HG03460 (cell line): Measurements from ENCODE around the gene GALNT2.

Source experiments
- ATAC-seq: cut with Tn5 transposase; IDR thresholded peaks from one replicate; pipeline ENCODE4 v1.9.1; 2021; ENCODE audit not compliant: unreplicated experiment

The GALNT2 gene

DNA sequence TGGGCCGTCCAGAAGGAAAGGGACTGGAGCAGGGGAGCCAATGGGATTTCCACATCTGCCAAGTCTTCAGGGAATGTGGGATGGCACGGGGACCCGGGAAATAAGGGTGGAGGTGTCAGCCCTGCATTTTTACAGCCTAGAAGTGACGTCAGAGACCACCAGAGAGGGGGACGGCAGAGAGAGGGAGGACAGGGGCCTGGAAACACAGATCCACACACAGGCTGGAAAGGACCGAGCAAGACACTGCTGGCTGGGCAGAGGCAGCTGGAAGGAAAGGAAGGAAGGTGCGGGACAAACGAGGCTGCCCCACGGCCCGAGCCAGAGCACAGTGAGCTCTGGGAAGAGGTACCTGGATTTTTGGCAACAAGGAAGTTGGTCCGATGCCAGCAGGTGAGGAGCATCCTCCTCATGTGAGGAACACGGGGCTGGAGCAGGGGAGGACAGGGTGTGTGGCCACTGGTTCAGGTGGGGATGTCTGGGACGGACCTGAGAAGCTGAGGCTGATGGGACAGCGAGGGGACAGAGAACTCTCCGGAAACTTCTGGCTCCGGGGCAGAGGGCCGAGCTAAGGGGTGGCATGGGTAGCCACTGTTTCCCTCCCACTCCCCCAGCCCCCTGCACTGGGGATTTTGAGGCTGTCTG is 220.8 kb downstream of the GALNT2 start:
- no peak for ATAC-seq

DNA sequence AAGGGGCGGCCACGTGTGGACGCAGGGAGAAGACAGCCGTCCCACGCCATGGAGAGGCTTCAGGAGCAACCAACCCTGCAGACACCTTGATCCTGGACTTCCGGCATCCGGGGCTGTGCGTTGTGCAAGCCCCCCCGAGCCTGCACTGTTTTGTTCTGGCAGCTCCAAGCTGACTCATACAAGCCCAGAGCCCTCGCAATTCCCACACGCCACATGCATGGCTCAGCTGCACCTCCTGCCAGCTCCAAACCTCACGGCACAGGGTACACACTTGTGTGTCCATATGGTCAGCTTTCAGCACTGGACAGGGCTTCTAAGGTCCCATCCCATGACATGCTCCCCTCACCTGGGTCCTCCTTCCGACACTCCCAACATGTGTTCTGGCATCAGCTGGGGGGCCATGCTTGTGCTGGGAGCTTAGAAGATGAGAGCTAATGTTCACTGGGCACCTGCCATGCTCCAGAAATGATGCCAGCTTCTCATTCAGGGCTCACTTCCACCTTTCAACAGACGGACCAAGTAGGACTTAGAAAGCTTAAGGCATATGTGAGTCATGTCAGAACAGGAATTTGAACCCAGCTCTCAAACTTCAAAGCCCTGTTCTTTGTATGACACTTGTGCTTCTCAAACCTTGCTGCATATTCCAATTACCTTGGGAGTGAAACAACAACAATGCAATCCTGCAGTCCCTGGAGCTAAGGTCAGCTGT is 221.8 kb downstream of the GALNT2 start:
- no peak for ATAC-seq

DNA sequence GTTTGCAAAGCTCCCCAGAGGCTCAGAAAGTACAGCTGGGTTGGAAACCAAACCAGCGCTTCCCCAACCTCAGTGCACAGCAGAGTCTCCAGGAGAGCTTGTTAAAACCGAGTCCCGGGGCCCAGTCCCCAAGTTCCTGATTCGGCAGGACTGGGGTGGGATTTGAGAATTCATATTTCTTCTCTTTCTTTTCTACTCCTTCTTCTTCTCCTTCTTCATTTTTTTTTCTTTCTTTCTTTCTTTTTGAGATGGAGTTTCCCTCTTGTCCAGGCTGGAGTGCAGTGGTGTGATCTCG is 222.3 kb downstream of the GALNT2 start:
- ATAC-seq: no peak

GRCh38 chr1:230291731-230292620 is 224.9 kb downstream of the GALNT2 start:
- ATAC-seq: no peak

- no peak for ATAC-seq
Measured at GRCh38 chr1:230292689-230293389, 225.8 kb downstream of the GALNT2 start.

DNA sequence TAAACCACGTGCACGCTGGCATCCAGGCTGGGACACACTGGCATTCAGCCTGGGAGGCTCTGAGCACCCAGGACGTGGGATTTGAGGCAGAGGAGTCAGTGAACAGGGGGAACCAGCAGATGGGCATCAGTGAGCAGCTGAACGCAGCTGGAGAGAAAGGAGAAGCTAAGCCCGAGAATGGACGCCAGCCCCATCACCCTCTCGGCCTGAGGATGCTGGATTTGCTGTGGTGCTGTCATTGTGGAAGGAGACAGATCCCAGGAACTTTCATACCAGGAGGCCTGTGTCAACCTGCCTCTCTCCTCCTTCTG is 226.3 kb downstream of the GALNT2 start:
- no peak for ATAC-seq

DNA sequence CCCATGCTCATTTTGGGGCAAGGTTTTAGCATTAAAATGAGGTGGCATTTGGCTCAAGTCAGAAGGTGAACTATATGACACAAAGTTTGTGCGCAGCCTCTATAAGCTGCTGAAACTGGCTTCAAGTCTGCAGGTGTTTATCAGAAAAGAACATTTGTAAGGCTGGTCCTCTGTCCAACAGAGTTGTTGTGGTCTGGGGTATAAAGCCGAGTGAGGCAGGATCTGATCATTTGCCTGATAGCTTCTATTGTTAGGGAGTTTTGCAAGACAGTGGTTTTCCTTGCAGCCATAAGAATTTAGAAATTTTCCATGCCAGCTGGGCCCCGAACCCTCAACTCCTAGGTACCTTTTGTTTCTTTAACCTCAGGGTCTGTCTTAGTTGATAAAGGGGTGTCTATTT is 228.3 kb downstream of the GALNT2 start:
- no peak for ATAC-seq

GRCh38 chr1:230299191-230300006 is 232.4 kb downstream of the GALNT2 start:
- ATAC-seq: no peak

- no peak for ATAC-seq
Measured at GRCh38 chr1:230300322-230301301, 233.6 kb downstream of the GALNT2 start.

DNA sequence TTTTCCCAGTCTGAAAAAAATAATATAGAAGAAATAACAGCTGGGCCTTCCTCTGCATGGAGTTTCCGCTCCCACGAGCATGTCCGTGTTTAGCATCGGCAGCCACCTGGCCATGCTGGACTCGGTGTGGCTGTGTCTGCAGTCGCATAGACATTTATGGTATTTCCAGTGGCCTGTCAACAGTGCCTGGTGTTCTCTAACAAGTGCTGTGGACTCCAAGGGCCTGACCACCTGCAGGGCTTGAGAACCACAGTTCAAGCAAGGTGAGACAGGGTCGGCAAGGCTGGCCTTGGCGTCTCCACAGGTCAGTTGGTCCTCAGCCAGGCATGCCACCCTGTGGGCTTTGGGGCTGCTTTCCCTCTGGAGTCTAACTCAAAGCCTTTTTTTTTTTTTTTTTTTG is 234.3 kb downstream of the GALNT2 start:
- ATAC-seq: no peak

GRCh38 chr1:230301822-230302221 is 234.8 kb downstream of the GALNT2 start:
- no peak for ATAC-seq

- ATAC-seq: no peak
Measured at GRCh38 chr1:230303069-230303468, 236.0 kb downstream of the GALNT2 start.

DNA sequence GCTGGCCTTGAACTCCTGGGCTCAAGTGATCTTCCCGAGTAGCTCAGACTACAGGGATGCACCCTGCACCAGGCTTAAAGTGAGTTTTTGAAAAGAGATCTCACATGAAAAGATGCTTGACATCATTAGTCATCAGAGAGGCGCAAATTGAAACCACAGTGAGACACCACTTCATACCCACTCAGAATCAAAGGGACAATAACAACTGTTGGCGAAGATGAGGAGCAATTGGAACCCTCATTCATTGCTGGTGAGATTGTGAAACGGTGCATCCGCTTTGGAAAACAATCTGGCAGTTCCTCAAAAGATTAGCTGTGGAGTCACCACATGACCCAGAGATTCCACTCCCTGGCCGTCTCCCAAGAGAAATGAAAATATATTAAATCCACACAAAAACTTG is 236.8 kb downstream of the GALNT2 start:
- no peak for ATAC-seq

DNA sequence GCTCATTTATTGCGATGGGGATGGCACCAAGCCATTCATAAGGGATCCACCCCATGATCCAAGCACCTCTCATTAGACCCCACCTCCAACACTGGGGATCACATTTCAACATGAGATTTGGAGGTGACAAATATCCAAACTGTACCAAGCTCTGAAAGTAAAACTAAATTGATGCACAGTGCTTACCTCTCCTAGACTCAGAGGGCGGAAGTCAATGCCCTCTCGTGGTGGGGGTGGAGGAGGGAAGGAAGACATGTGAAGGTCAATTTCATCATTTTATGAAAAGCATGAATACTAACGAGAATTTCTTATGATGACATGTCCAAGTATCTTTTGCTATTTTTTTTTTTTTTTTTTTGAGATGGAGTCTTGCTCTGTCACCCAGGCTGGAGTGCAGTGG is 239.1 kb downstream of the GALNT2 start:
- ATAC-seq: peak; percentile 51

GRCh38 chr1:230307213-230307612 is 240.2 kb downstream of the GALNT2 start:
- ATAC-seq: no peak

- no peak for ATAC-seq
Measured at GRCh38 chr1:230308039-230308438, 241.0 kb downstream of the GALNT2 start.

DNA sequence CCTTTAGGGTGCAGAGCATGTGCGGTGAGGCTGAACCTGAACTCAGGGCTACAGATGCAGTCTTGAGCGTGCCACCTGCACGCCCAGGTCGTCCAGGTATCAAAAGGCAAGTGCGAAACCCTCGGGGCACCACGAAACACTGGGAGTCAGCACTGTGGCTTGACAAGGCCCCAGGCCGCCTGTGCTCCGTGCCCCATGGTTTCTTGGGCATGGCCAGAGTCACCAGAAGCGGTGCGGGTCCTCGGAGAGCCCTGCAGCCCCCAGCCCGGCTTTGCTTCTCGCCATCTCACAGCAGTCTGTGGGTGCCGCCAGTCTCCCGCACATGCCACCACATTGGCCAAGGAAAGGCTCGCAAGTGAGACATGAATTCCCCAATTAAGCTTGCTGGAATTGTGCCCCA is 241.8 kb downstream of the GALNT2 start:
- no peak for ATAC-seq

GRCh38 chr1:230309646-230310177 is 242.7 kb downstream of the GALNT2 start:
- ATAC-seq: no peak
